ENCODE data around the gene CYP4F22. TPM values are rescaled to one million over a fixed set of nuclear protein-coding genes. Genes with fewer than 3 reads are reported as not detected.

CYP4F22 gene
- total RNA-seq, 2 donors from 2014 or later: 0.24 to 0.86 TPM

DNA sequence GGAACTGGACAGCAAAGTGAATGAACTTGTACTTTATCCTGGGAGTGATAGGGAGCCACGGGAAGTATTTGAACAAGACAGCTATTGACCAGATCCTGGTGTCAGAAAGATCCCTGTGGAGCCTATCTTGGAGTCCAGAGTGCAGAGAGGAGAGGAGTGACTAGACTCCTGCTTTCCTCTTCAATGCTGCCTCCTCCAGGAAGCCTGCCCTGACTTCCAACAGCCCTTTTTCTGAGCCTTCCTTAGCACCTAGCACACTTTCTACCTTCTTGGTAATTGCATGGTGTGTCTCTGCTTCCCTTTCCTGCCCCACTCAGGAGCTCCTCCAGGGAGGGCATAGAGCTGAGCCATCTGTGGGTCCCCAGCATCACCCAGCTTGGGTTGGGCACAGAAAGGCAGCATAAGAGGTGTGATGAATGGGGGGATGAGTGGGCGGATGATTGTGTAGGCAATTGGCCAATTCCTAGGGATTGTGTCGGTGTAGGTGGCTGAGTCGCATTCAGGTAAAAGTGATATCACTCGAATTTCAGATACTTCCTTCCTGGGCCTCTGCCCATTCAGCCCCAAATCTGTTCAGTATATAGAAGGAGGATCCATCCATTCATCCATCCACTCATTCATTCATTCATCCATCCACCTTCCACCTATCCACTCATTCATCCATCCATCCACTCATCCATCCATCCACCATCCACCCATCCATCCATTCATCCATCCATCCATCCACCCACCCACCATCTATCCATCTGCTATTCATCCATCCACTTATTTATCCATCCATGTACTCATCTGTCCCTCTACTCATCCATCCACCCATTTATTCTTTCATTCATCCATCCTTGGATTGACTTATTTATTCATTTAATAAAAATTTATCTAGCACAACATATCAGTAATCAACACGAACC is 26.9 kb downstream of the CYP4F22 start:
- H3K27me3 Mint-ChIP-seq: no peaks in the 10 kb centered on the region
- no peak overlapping the region for H3K27ac Mint-ChIP-seq
- peaks cover 19 to 37% of the 10 kb centered on the region in 2 donors for H3K4me1 Mint-ChIP-seq (ENCODE audit: low read depth in 2 of 2)
- DNase-seq (ENCODE audit: low spot score) (no peak), ATAC-seq (no peak)
- H3K9me3 Mint-ChIP-seq: no peaks in the 10 kb centered on the region
- no peak overlapping the region for H3K4me3 Mint-ChIP-seq
- H3K36me3 Mint-ChIP-seq: no peaks in the 10 kb centered on the region

DNA sequence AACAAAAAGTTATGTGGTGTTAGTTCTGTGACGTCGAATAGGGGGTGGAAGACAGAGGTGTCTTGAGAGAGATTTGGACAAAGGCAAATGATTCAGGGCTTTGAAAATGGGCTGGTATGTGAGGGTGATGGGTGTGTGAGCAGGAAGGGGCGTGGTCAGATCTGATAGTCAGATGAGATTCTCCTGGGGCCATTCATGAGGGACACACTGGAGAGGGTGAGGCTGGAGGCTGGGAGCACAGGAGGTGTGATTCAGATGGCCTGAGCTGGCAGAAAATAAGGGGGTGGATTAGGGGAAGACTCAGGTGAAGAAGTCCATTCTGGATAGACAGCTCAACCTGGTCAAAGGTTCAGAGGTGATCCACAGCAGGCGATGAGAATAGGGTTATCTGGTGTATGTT is 28.0 kb downstream of the CYP4F22 start:
- DNase-seq (ENCODE audit: low spot score): no peak
- no peak overlapping the region for H3K27ac Mint-ChIP-seq
- H3K4me3 Mint-ChIP-seq: no peak overlapping the region
- no peaks in the 10 kb centered on the region for H3K27me3 Mint-ChIP-seq
- no peak for ATAC-seq
- no peaks in the 10 kb centered on the region for H3K9me3 Mint-ChIP-seq
- no peaks in the 10 kb centered on the region for H3K36me3 Mint-ChIP-seq
- peaks cover 19 to 37% of the 10 kb centered on the region in 2 donors for H3K4me1 Mint-ChIP-seq (ENCODE audit: low read depth in 2 of 2)

DNA sequence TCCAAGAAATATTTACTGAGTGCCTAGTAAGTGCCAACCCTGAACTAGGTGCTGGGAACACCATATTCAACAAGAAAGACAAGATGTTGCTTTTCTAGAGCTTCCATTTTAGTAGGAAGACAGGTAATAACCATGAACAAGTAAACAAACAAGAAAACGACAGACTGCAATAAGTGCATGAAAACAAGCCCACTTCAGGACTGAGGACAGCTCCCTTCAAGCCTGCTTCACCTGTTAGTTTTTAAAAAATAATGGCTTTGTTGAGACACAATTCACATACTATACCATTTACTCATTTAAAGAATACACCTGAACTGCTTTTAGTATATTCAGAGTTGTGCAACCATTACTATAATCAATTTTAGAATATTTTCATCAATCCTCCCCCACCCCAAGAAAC is 30.4 kb downstream of the CYP4F22 start:
- no peak overlapping the region for H3K4me3 Mint-ChIP-seq
- H3K4me1 Mint-ChIP-seq (ENCODE audit: low read depth in 2 of 2): peaks cover 4 to 19% of the 10 kb centered on the region in 2 donors
- no peak for ATAC-seq
- DNase-seq (ENCODE audit: low spot score): no peak
- H3K9me3 Mint-ChIP-seq: no peaks in the 10 kb centered on the region
- H3K27me3 Mint-ChIP-seq: no peaks in the 10 kb centered on the region
- H3K36me3 Mint-ChIP-seq: no peaks in the 10 kb centered on the region
- H3K27ac Mint-ChIP-seq: no peak overlapping the region

DNA sequence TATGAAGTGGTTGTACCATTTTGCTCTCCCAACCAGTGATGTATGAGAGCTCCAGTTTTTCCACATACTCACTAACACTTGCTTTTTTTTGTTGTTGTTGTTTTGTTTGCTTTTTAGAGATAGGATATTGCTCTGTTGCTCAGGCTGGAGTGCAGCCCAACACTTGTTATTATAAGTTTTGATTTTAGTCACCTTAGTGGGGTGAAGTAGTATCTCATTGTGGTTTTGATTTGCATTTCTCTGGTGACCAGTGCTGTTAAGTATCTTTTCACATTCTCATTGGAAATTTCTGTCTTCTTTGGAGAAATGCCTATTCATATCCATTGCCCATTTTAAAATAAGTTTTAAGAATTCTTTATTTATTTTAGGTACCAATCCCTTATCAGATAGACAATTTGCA is 31.3 kb downstream of the CYP4F22 start:
- no peaks in the 10 kb centered on the region for H3K27me3 Mint-ChIP-seq
- peaks cover 4 to 17% of the 10 kb centered on the region in 2 donors for H3K4me1 Mint-ChIP-seq (ENCODE audit: low read depth in 2 of 2)
- DNase-seq (ENCODE audit: low spot score) (no peak), ATAC-seq (peak in 1 of 2 donors; percentile 48)
- H3K9me3 Mint-ChIP-seq: no peaks in the 10 kb centered on the region
- H3K36me3 Mint-ChIP-seq: no peaks in the 10 kb centered on the region
- no peak overlapping the region for H3K4me3 Mint-ChIP-seq
- H3K27ac Mint-ChIP-seq: no peak overlapping the region

DNA sequence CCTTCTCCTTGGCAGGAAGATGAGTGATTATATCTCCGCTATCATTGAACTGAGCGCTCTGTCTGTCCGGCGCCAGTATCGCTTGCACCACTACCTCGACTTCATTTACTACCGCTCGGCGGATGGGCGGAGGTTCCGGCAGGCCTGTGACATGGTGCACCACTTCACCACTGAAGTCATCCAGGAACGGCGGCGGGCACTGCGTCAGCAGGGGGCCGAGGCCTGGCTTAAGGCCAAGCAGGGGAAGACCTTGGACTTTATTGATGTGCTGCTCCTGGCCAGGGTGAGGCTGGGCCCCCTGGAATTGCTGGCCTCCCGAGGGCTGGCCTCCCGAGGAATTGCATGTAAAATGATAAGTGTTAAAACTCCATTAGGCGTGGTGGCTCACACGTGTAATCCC is 32.1 kb downstream of the CYP4F22 start:
- no peak overlapping the region for H3K27ac Mint-ChIP-seq
- H3K9me3 Mint-ChIP-seq: no peaks in the 10 kb centered on the region
- no peak overlapping the region for H3K4me3 Mint-ChIP-seq
- no peak for ATAC-seq
- peaks cover 4 to 15% of the 10 kb centered on the region in 2 donors for H3K4me1 Mint-ChIP-seq (ENCODE audit: low read depth in 2 of 2)
- H3K36me3 Mint-ChIP-seq: no peaks in the 10 kb centered on the region
- no peaks in the 10 kb centered on the region for H3K27me3 Mint-ChIP-seq
- no peak for DNase-seq (ENCODE audit: low spot score)

DNA sequence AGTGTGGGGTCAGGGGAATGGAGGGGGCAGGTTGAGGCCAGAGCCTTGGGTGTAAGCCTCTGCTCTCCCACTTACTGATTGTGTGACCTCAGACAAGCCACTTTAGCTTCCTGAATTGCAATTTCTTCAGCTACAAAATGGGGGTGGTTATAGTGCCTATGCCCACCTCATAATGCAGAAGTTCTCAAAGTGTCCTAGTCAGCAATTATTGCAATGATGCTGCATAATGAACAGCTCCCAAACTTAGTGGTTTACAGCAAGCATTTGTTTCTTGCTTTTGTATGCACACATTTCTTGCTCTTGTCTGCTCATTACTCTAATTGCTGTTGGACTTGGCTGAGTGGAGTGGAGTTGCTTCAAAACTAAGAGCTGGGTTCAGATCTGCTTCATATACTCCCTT is 36.0 kb downstream of the CYP4F22 start:
- no peak for ATAC-seq
- no peaks in the 10 kb centered on the region for H3K9me3 Mint-ChIP-seq
- H3K4me3 Mint-ChIP-seq: no peak overlapping the region
- H3K4me1 Mint-ChIP-seq (ENCODE audit: low read depth in 2 of 2): peaks cover 4% of the 10 kb centered on the region in 2 donors
- no peaks in the 10 kb centered on the region for H3K36me3 Mint-ChIP-seq
- DNase-seq (ENCODE audit: low spot score): no peak
- no peaks in the 10 kb centered on the region for H3K27me3 Mint-ChIP-seq
- no peak overlapping the region for H3K27ac Mint-ChIP-seq

DNA sequence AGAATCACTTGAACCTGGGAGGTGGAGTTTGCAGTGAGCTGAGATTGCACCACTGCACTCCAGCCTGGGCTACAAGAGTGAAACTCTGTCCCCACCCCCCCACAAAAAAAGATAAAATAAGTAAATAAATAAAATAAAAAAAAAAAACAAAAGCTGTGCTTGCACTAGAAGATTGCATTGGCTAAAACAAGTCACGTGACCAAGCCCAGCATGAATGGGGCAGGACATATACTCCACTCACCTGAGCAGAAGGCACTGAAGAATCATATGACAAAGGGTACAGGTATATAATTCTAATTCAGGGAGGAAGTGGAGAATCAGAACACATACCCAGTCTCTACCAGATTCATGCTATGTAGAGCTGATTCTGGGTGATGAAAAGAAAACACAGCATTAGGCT is 36.6 kb downstream of the CYP4F22 start:
- Mint-ChIP-seq H3K4me1 (ENCODE audit: low read depth in 2 of 2) (peaks cover under 1 to 2% of the 10 kb centered on the region in 2 donors), H3K4me3 (no peak overlapping the region), H3K27ac (no peak overlapping the region), H3K36me3 (no peaks in the 10 kb centered on the region), H3K27me3 (no peaks in the 10 kb centered on the region), H3K9me3 (no peaks in the 10 kb centered on the region)
- ATAC-seq: no peak
- no peak for DNase-seq (ENCODE audit: low spot score)

DNA sequence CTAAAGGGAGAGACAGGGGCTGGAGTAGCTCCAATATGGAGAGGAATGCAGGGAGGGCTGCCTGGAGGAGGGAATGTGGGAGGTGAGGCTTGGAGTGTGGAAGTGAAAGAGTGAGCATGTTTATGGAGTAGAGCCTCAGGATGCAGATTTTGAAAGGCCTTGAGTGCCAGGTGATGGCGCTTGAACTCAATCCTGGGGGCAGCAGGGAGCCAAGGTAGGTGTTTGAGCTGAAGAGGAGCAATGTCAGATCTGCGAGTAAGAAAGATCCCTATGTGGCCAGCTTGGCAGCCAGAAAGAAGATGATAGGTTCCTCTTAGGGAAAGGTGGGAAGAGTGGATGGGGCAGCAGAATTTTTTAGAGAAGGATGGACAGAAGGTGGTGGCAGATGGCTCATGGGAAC is 40.3 kb downstream of the CYP4F22 start:
- H3K27ac Mint-ChIP-seq: no peak overlapping the region
- no peaks in the 10 kb centered on the region for H3K9me3 Mint-ChIP-seq
- peaks cover 5 to 13% of the 10 kb centered on the region in 2 donors for H3K4me1 Mint-ChIP-seq (ENCODE audit: low read depth in 2 of 2)
- ATAC-seq: no peak
- no peak for DNase-seq (ENCODE audit: low spot score)
- no peak overlapping the region for H3K4me3 Mint-ChIP-seq
- no peaks in the 10 kb centered on the region for H3K27me3 Mint-ChIP-seq
- H3K36me3 Mint-ChIP-seq: no peaks in the 10 kb centered on the region

DNA sequence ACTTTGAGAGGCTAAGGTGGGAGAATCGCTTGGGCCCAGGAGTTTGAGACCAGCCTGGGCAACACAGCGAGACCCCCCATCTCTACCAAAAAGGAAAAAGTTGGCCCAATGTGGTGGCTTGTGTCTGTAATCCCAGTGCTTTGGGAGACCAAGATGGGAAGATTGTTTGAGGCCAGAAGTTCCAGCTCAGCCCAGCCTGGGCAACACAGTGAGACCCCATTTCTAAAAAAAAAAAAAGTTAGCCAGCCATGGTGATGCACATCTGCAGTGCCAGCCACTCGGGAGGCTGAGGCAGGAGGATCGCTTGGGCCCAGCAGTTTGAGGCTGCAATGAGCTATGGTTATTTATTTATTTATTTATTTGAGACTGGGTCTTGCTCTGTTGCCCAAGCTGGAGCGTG is 41.3 kb downstream of the CYP4F22 start:
- peaks cover 10 to 17% of the 10 kb centered on the region in 2 donors for H3K4me1 Mint-ChIP-seq (ENCODE audit: low read depth in 2 of 2)
- DNase-seq (ENCODE audit: low spot score) (no peak), ATAC-seq (no peak)
- H3K9me3 Mint-ChIP-seq: no peaks in the 10 kb centered on the region
- H3K27ac Mint-ChIP-seq: no peak overlapping the region
- no peak overlapping the region for H3K4me3 Mint-ChIP-seq
- no peaks in the 10 kb centered on the region for H3K27me3 Mint-ChIP-seq
- H3K36me3 Mint-ChIP-seq: no peaks in the 10 kb centered on the region

DNA sequence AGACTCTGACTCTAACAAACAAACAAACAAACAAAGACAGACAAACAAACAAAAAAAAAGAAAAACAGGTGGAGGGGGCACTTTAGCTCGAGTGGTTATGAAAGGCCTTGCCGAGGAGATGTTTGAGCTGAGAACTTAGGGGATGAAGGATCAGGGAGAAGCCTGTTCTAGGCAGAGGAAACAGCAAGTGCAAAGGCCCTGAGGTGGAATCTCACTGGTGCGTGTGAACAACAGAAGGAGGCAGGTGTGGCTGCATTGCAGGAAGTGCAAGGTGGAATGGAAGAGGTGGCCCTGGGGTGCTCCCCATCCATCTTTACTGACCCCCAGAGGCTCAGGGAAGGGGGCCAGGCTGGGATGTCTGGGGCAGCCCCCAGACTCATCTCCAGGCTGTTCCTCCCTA is 41.9 kb downstream of the CYP4F22 start:
- no peak overlapping the region for H3K27ac Mint-ChIP-seq
- H3K4me3 Mint-ChIP-seq: peak overlapping the region; percentile 76
- DNase-seq (ENCODE audit: low spot score) (no peak), ATAC-seq (no peak)
- H3K9me3 Mint-ChIP-seq: no peaks in the 10 kb centered on the region
- H3K36me3 Mint-ChIP-seq: no peaks in the 10 kb centered on the region
- H3K4me1 Mint-ChIP-seq (ENCODE audit: low read depth in 2 of 2): peaks cover 15 to 21% of the 10 kb centered on the region in 2 donors
- H3K27me3 Mint-ChIP-seq: no peaks in the 10 kb centered on the region

DNA sequence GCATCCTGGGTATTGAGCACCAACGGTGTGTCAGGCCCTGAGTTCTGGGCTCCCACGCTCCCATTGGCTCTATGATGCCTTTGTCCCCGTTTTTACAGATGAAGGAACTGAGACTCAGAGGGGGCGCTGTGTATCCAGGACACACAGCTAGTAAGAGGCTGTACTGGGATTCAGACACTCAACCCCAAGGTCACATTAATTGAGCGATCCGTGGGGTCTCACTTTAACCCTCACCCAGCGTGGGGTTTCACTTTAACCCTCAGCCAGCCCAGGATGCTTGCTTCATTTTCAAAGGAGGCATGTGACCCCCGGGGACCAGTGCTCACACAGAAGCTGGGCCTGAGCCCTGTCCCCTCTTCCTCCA is 42.6 kb downstream of the CYP4F22 start:
- no peaks in the 10 kb centered on the region for H3K27me3 Mint-ChIP-seq
- H3K36me3 Mint-ChIP-seq: no peaks in the 10 kb centered on the region
- H3K9me3 Mint-ChIP-seq: no peaks in the 10 kb centered on the region
- ATAC-seq (no peak), DNase-seq (ENCODE audit: low spot score) (no peak)
- peak overlapping the region; percentile 75 for H3K4me3 Mint-ChIP-seq
- peaks cover 20 to 23% of the 10 kb centered on the region in 2 donors for H3K4me1 Mint-ChIP-seq (ENCODE audit: low read depth in 2 of 2)
- H3K27ac Mint-ChIP-seq: no peak overlapping the region

DNA sequence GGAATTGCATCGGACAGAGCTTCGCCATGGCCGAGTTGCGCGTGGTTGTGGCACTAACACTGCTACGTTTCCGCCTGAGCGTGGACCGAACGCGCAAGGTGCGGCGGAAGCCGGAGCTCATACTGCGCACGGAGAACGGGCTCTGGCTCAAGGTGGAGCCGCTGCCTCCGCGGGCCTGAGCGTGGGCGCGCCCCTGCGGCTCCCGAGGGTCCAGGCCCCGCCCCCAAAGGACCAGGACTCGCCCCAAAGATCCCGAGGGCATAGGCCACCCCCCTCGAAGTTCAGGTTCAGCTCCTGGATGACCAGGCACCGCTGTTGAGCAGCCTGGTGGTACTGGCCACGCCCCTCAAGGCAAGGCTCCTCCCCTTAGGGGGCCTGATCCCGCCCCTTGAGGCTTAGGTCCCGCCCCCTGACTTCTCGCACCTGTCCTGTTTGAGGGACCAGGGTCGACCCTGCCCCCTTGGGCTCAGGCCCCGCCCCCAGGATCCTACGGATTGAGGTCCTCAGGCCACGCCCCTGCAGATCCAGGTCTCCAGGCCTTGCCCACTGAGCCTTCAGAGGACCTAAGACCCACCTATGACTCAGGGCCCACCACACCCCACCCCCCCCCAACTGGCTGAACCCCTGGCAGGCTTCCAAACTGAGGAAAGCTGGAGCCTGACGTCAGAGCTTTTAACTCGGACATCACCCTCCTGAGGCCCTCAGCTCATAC is 43.1 kb downstream of the CYP4F22 start:
- Mint-ChIP-seq H3K27me3 (no peaks in the 10 kb centered on the region), H3K4me1 (ENCODE audit: low read depth in 2 of 2) (peaks cover 23 to 26% of the 10 kb centered on the region in 2 donors), H3K4me3 (peak overlapping the region; percentile 75), H3K36me3 (no peaks in the 10 kb centered on the region), H3K9me3 (no peaks in the 10 kb centered on the region), H3K27ac (no peak overlapping the region)
- ATAC-seq: peak; percentile 62 to 69
- DNase-seq (ENCODE audit: low spot score): peak; percentile 75

DNA sequence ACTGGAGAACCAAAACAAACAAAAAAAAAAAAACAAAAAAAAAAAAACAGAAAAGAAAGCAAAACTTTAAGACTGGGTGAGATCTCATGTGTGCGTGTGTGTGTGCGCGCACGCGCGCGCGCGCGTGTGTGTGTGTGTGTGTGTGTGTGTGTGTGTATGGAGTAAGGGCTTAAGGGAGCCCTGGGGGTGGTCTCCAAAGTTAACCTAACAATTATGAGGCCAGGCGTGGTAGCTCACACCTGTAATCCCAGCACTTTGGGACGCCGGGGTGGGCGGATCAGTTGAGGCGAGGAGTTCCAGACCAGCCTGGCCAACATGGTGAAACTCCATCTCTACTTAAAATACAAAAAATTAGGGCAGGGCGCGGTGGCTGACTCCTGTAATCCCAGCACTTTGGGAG is 46.7 kb downstream of the CYP4F22 start:
- Mint-ChIP-seq H3K27me3 (peaks cover 0 to 2% of the 10 kb centered on the region in 2 donors), H3K4me1 (ENCODE audit: low read depth in 2 of 2) (peaks cover 24 to 28% of the 10 kb centered on the region in 2 donors), H3K4me3 (peak overlapping the region; percentile 82), H3K27ac (peak overlapping the region; percentile 13 to 43), H3K36me3 (no peaks in the 10 kb centered on the region), H3K9me3 (no peaks in the 10 kb centered on the region)
- no peak for ATAC-seq
- no peak for DNase-seq (ENCODE audit: low spot score)

All from natural killer cell treated with Interleukin-12 subunit alpha and Interleukin-12 subunit beta and Interleukin-15 and Interleukin-18, amount 100 ng/mL, for 72 hours (primary cell).